ENCODE results near the gene SAMM50. TPM values are rescaled to one million over a fixed set of nuclear protein-coding genes. Genes with fewer than 3 reads are reported as not detected.
A peak's percentile ranks its signal among the peaks of the same experiment; 100 is the strongest.

SAMM50 gene
- total and polyA plus RNA-seq, 7 donors: 59.3 to 105 (median 80.0) TPM

DNA sequence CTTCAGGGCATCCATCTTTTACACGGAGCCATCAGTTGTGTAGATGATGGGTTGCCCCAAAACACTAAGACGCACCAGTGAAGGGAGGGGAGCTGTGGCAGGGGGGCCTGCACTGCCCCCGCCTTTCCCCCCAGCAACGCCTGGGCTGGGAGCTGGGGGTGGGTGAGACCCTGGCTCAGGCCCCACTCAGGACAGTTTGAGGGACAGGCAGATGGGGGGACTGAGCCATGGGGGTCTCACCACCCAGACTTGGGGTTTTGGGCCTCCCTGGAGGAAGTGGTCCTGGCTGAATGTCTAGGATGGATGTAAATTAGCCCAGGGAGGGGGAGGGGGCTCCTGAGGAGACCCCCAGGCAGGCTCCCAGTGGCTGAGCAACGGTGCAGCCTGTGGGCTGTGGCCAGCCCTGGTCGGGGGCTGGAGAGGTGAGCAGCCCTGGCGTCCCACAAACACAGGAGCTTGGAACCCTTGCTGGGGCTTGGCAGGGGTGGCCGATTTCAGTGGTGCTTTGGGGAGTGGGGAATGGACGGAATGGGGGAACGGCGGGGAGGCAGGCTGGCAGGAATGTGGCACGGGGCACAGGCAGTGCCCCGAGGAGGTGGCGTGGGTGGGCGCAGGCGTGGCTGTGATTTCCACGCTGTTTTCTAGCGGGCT is 74.9 kb downstream of the SAMM50 start:
- H3K27ac ChIP-seq: peak overlapping the region; percentile 96

DNA sequence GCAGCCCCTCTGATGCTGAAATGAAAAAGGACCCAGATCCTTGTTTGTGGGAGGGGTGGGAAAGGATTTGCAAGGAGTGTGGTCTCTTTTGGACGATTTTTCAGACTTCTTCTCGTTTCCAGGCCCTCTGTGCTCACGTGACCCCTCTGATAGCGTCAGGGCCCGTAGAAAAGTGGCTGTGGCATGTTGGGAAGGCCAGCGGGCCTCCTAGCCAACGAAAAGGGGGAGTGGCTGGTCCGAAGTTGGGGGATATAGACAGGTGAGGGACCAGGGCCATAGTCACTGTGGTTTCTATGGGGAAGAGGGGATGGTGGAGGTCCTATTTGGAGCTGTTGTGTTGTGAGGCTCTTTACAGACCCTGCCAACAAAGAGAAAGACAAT is 75.5 kb downstream of the SAMM50 start:
- Histone ChIP-seq H3K9me3 (no peaks in the 10 kb centered on the region), H3K27ac (peak overlapping the region; percentile 96), H3K4me1 (peaks cover 89% of the 10 kb centered on the region), H3K4me3 (no peak overlapping the region), H3K27me3 (ENCODE audit: insufficient read depth in 3 of 3, low read length in 2 of 3) (no peaks in the 10 kb centered on the region), H3K36me3 (ENCODE audit: insufficient read depth in 1 of 2, low read depth in 1 of 2) (no peaks in the 10 kb centered on the region)
- intact Hi-C loops (cut with DNase I): no loop called here
- peak in 1 of 2 donors; percentile 37 for DNase-seq
- no peak for TF ChIP-seq CTCF (IDR thresholded peaks at IDR 0.05)
- no peak for ATAC-seq
- WGBS, 3 donors: 59 to 75% (median 67%) methylated on average over 8 of the region's 8 CpGs

More for the DNA sequence above, 74.9 kb downstream of the SAMM50 start:
- H3K9me3 ChIP-seq: no peaks in the 10 kb centered on the region
- no peak for TF ChIP-seq CTCF (IDR thresholded peaks at IDR 0.05)
- intact Hi-C loops (cut with DNase I): no loop called here
- peaks cover 95% of the 10 kb centered on the region for H3K4me1 ChIP-seq
- no peaks in the 10 kb centered on the region for H3K27me3 ChIP-seq (ENCODE audit: insufficient read depth in 3 of 3, low read length in 2 of 3)
- DNase-seq (peak in 1 of 2 donors; percentile 48), ATAC-seq (no peak)
- WGBS, 3 donors: 79 to 86% (median 84%) methylated on average over 18 of the region's 18 CpGs
- no peak overlapping the region for H3K4me3 ChIP-seq
- no peaks in the 10 kb centered on the region for H3K36me3 ChIP-seq (ENCODE audit: insufficient read depth in 1 of 2, low read depth in 1 of 2)

DNA sequence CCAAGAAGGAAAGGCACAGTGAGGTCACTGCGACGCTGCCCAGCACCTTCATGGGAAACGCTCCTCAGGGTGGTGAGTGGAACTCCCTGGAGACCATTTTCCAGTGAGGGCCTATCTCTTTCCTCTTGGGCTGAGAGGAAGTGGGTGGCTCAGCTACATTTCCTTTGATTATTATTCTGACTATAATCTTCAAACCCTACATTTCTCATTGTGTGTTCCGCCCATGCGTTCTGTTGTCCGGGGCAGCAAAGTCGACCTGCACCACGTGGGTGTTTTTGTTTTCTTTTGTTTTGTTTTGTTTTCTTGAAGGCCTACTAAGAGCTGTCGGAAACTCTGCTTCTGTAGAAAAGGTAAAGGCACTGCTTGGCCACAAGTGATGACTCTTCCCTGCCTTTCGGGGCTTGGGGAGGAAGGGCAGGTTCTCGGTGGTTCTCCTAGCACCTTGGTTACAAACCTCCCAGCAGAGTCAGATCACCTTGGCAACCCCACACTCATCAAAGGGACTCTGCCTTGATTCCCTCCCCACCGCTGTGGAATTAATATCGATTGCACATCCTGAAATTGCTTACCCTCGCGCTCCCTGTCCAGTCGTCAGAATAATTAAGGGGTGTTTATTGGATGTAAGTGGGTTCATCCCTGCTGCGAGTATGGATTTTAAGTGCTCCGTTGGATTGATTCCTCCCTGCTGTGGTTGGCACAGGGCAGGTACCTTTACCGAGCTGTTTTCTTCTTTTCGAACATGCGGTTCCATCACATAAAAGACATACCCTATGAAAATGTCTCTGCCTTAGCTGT is 76.1 kb downstream of the SAMM50 start:
- intact Hi-C loops (cut with DNase I): no loop called here
- Histone ChIP-seq H3K27ac (peak overlapping the region; percentile 96), H3K27me3 (ENCODE audit: insufficient read depth in 3 of 3, low read length in 2 of 3) (no peaks in the 10 kb centered on the region), H3K9me3 (no peaks in the 10 kb centered on the region), H3K4me1 (peaks cover 90% of the 10 kb centered on the region), H3K36me3 (ENCODE audit: insufficient read depth in 1 of 2, low read depth in 1 of 2) (no peaks in the 10 kb centered on the region), H3K4me3 (no peak overlapping the region)
- no peak for ATAC-seq
- DNase-seq: peak in 1 of 2 donors; percentile 42
- WGBS, 3 donors: 58 to 77% (median 67%) methylated on average over 21 of the region's 21 CpGs
- no peak for TF ChIP-seq CTCF (IDR thresholded peaks at IDR 0.05)

GRCh38 chr22:44032126-44032730 is 77.0 kb downstream of the SAMM50 start:
- ATAC-seq (peak; percentile 57 to 76 (median 66)), DNase-seq (peak; percentile 29 to 61)
- H3K36me3 ChIP-seq (ENCODE audit: insufficient read depth in 1 of 2, low read depth in 1 of 2): no peaks in the 10 kb centered on the region
- H3K4me1 ChIP-seq: peaks cover 86% of the 10 kb centered on the region
- TF ChIP-seq CTCF (IDR thresholded peaks at IDR 0.05): no peak
- 48 to 60% (median 50%) methylated on average over 14 of the region's 14 CpGs for WGBS, 3 donors
- H3K9me3 ChIP-seq: no peaks in the 10 kb centered on the region
- H3K4me3 ChIP-seq: peak overlapping the region; percentile 11
- H3K27me3 ChIP-seq (ENCODE audit: insufficient read depth in 3 of 3, low read length in 2 of 3): no peaks in the 10 kb centered on the region
- peak overlapping the region; percentile 96 for H3K27ac ChIP-seq
- intact Hi-C loops (cut with DNase I): no loop called here
